ENCODE results near the gene PSME3IP1.
"Not testable (repeated sequence)": the region's sequence is repeated elsewhere in the genome, so short reads cannot be mapped to it uniquely, and the experiment has no call there.

The PSME3IP1 gene

DNA sequence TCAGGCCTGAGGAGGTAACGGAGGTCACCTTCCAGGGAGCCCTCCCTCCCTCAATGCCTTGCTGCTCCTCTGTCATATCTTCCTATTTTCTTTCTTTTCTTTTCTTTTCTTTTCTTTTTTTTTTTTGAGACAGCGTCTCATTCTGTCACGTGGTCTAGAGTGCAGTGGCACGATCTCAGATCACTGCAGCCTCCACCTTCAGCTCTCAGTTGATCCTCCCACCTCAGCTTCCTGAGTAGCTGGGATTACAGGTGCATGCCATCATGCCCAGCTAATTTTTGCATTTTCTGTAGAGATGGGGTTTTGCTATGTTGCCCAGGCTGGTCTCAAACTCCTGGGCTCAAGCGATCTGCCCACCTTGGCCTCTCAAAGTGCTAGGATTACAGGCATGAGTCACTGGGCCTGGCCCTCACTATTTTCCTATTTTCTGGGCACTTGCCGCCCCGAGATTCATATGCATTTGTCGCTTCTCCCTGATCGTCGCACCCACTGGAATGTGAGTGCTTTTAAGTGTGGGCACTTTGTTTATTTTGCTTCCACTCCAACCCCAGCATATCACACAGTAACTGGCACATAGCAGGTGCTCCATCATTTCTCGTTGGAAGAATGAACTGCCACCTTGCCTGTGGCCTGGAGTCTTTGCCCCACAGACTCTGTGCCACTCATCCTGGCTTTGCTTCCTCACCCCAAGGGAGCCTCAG lies 61.7 kb downstream of the PSME3IP1 start:
- no peak for DNase-seq (ENCODE audit: low spot score)

DNA sequence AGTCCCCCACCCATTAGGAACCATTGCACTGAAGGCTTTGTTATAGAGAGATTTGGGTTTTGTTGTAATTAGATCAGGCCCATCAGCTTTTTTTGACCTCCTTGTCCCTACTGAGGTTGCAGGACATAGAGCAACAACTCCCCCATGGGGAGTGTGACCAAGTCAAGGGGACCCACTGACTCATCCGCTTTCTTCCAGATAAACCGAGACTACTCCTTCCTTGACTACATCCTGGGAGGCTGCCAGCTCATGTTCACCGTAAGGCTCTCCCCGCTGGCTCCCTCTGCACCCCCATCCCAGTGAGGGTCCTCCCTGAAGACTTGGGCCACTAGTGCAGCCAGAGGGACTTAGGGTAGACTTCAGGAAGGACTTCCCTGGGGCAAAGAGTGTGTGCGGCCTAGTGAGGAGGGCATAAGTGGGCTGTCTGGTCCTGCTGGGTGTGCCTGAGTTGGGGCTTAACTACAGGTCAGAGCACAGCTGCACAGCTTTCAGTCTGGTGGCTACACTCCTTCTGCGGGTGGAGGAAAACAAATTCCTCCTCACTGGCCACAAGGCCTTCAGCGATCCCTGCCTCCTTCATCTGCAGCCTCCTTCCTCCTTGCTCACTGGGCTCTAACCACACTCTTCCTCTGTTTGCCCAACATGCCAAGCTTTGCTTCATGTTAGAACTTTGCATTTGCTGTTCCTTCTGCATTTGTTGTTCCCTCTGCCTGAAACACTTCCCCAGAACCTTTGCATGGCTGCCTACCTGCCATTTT lies 62.4 kb downstream of the PSME3IP1 start:
- no peak for DNase-seq (ENCODE audit: low spot score)

DNA sequence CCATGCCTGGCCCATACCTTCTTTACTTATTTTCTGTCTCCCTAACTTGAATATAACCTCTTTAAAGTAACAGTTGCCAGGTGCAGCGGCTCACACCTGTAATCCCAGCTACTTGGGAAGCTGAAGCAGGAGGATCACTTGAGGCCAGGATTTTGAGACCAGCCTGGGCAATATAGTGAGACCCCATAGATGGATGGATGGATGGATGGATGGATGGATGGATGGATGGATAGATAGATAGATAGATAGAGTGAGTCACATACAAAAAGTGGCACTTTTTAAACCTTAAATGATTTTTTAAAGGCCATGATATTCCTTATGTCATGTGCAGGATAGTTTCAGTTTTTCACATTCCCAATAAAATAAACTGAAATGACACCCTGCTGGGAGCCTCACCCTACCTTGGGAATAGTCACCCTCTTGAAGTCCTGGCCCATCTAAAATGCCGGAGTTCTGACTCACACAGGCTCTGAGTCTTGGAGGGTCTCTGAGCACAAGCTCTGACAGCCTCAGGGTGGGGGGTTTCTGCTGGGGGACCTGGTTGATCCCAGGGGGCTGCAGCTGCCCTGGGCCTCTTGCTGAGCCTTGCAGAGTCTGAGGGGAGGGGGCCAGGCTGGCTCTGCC lies 67.3 kb downstream of the PSME3IP1 start:
- DNase-seq (ENCODE audit: low spot score): no peak

DNA sequence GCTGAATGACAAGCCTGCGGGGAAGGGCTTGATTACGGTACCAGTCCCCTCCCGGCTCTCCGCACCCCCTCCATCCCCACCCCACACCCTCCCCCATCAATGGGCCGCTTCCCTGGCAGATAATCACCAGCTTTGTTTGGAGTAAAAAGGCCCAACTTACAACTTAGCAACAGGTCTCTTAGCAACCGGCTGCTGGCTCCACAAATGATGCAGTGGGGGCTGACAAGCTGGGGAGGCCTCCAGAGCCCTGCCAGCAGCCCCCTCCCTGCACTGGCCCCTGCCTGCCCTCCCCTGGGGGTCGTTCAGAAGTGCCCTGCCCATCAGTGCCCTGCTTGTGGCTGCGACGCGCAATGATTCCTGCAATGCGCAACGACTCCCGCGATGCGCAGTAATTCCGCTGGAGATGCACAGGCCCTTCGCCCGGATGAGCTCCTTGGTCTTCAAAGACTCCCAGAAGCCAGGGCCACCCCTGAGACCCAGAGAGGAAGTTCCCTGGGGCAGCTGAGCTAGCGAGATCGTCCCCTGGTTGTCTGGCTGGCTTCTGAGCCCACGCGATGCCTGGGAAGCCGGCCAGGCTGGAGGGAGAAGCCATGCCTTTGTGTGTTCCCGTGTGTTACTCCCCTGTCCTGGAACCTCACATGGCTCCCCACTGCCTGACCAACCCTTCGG lies 70.2 kb downstream of the PSME3IP1 start:
- no peak for DNase-seq (ENCODE audit: low spot score)

DNA sequence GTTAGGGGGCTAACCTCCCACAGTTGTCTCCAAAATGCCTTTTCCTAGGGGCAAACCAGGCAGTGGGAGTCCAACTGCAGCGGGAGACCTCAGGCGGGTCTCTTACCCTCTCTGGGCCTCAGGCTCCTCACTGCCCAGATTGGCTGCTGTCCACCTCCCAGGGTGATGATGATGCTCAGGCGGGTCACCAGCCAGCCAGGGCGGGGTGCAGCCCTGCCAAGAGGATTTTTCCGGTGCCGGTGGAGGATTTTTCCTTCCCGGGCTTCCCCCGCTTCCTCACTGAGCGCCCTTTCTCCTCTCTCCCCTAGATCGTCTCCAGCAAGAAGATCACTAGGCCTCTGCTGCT lies 70.7 kb downstream of the PSME3IP1 start:
- DNase-seq (ENCODE audit: low spot score): no peak

DNA sequence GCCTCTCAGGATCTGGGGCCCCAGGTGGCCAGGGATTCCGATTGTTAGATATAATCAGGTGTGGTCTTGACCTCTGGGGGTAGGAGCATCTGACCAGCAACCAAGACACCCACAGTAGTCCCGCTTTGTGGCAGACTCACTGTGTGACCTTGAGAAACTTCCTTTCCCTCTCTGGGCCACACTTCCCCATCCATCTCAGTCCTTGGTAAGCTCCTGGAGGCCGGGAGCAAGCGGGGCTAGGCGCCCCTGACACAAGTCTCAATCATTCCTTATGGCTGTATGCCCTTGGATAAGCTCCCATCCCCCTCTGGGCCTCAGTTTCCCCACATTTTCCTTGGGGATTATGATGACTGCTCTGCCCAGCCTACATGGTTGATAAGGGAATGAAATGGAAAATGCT lies 72.2 kb downstream of the PSME3IP1 start:
- DNase-seq (ENCODE audit: low spot score): no peak

DNA sequence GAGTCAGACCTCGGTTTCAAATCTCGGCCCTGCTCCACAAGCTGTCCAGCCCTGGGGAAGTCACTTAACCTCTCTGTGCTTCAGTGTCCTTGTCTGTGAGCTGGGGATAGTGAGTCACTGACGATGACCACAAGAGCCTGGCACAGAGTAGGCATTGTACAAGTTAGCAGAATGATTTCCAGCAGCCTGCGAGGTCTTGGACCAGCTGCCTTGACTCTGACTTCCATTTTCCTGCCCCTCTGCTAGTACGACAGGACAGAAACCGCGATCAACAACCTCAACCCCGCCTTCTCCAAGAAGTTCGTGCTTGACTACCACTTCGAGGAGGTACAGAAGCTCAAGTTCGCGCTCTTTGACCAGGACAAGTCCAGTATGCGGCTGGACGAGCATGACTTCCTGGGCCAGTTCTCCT lies 72.8 kb downstream of the PSME3IP1 start:
- DNase-seq (ENCODE audit: low spot score): no peak

DNA sequence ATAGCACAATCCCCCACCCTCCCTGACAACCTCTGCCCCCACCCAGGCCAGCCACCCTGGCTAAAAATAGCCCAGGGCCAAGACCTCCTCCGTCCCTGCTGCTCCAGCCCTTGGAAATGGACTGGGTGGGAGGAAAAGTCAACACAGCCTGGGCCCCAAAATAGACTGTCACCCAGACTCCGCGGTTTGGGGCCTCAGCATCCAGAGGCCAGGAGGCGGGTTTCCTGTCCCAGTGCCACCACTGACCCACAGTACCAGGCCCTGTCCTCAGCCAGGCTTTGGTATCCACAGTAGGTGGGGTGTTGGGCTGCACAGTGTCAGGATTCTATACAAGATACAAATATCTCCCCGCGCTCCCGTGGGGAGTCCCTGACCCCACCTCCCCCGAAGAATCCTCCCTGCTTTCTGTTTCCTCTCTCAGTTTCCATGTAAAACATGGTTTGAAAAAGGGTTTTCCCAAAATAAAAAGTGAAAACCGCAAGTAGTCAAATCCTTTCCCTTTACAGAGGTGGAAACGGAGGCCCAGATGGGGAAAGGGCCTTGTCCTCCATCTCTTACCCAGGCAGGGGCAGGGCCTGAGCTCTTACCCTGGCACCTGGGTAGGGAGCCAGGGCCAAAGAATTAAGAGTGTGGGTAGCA lies 73.3 kb downstream of the PSME3IP1 start:
- no peak for DNase-seq (ENCODE audit: low spot score)

DNA sequence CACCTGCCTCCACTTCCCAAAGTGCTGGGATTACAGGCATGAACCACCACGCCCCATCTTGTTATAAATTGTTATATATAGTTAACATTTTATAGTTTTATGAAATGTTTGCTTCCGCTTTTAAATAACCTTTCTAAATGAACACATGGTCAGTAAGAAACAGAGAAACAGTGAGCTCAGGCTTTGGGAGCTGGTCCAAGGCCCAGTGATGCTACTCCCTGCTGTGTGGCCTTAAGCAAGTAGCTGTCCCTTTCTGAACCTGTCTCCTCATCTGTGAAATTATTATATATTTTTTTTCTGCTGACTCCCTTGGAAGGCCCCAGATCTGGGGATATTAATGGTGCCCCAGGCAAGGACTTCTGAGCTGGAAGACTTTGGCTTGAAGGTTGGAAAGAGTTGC lies 74.4 kb downstream of the PSME3IP1 start:
- no peak for DNase-seq (ENCODE audit: low spot score)

DNA sequence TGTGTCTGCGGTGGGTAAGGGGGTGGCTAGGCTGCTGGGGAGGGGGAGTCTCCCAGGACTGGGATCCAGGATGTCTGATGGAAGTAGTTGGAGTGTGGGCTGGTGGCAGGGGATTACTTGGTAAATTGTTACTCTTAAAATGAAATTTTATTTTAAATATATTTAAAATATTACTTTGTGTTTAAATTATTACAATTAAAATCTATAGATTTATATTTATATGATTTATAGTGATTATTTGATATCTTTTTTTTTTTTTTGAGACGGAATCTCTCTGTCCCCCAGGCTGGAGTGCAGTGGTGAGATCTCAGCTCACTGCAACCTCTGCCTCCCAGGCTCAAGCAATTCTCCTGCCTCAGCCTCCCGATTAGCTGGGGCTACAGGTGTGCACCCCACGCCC lies 74.9 kb downstream of the PSME3IP1 start:
- no peak for DNase-seq (ENCODE audit: low spot score)

DNA sequence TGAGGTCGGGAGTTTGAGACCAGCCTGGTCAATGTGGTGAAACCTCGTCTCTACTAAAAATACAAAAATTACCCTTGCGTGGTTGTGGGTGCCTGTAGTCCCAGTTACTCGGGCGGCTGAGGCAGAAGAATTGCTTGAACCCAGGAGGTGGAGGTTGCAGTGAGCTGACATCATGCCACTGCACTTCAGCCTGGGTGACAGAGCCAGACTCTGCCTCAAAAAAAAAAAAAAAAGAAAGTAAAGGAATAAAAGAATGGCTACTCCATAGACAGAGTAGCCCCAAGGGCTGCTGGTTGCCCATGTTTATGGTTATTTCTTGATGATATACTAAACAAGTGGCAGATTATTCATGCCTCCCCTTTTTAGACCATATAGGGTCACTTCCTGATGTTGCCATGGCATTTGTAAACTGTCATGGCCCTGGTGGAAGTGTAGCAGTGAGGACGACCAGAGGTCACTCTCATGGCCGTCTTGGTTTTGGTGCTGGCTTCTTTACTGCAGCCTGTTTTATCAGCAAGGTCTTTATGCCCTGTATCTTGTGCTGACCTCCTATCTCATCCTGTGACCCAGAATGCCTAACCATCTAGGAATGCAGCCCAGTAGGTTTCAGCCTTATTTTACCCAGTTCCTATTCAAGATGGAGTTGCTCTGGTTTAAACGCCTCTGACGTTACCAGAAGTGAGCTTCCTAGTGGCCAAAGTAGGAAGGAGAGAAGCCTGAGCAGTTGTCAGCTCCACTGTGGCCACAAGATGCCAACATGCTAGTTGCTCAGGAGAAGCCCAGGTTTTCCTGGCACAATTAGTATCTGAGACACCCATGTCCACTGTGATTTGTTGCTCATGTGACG lies 76.4 kb downstream of the PSME3IP1 start:
- DNase-seq (ENCODE audit: low spot score): not testable (repeated sequence)

DNA sequence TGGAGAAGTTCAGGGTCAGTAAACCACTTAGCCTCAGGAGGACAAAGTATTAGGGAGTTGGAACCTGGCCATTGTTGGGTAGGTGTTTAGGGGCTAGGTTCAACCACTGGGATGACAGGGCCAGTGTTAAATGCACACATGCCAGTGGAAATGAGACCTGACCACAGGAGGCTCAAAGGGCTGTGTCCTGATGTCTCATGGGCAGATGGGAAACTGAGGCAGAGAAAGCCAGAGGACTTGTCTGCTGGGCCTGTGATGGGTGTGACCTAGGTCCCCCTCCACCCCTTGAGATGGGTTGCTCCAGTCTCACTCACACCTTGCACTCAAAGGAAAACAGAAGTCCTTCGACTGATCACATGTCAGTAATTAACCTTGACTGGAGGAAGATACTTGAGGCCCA lies 77.4 kb downstream of the PSME3IP1 start:
- no peak for DNase-seq (ENCODE audit: low spot score)

DNA sequence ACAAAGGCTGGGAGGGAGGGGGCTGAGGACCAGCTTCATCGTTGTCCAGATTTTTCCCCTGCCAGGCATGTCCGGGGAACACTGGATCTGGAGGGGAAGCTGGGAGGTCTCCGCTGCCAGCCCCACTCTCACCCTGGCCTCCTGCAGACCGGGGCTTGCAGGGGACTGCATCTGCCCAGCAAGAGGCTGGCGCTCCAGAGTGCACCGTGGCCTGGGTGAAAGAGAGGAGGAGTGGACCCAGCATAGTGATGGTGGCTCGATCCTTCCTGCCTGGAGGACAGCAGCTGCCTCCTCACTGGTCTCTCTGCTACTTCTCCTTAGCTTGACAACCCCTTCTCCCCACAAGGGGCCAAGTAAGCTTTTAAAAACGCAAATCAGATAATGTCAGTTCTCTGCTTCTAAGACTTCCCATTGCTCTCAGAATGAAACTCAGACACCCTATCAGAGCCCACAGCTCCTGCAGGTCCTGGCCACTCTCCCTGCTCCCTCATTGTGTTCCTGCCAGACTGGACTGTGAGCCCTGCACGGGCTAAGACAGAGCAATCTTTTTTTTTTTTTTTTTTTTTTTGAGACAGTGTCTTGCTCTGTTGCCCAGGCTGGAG lies 78.4 kb downstream of the PSME3IP1 start:
- no peak for DNase-seq (ENCODE audit: low spot score)

DNA sequence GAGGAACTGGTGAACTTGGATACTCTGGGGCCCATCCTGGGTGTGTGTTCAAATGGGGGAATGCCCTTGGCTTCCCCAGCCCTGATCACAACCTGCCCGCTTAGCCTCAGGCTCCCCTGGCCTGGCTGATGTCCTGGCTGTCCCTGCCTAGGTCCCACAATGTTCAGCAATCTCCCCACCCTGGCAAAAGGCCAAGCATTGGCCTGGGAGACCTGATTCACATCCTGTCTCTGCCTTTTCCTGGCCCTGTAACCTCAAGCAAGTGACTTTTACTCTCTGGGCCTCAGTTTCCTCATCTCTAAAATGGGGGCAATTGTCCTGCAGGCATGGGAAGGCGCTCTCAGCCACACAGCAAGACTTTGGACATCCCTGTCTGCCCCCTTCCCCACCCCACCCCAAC lies 79.1 kb downstream of the PSME3IP1 start:
- no peak for DNase-seq (ENCODE audit: low spot score)

DNA sequence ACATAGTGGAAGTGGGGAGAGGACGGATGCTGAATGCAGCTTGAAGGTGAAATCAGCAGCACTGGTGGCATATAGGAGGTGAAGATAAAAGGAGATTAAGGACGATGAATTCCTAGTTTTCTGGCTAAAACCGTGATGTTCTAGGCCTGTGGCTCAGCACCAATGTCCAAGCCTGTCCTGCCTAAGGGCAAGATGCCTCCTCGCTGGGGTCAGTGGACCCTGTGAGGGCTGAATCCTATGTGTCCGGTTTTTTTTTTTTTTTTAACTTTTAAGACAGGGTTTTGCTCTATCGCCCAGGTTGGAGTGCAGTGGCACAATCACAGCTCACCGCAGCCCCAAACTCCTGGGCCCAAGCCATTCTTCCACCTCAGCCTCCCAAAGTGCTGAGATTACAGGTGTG lies 80.7 kb downstream of the PSME3IP1 start:
- DNase-seq (ENCODE audit: low spot score): no peak

DNA sequence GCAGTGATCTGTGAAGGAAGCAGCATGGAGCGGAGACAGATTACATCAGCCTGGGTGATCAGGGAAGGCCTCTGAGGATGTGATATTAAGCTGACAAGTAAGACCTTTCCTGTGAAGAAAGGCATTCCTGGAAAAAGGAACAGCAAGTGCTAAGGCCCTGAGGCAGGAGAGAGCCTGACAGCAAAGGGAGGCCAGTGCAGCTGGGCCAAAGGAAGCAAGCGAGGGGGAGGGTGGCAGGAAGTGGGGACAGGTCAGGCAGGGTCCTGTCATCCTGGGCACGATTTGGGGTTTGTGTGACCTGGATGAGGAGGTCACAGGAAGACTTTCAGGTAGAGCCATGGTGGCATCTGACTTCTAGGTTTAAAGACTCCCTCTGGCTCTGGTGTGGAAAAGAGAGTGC lies 81.1 kb downstream of the PSME3IP1 start:
- DNase-seq (ENCODE audit: low spot score): no peak

DNA sequence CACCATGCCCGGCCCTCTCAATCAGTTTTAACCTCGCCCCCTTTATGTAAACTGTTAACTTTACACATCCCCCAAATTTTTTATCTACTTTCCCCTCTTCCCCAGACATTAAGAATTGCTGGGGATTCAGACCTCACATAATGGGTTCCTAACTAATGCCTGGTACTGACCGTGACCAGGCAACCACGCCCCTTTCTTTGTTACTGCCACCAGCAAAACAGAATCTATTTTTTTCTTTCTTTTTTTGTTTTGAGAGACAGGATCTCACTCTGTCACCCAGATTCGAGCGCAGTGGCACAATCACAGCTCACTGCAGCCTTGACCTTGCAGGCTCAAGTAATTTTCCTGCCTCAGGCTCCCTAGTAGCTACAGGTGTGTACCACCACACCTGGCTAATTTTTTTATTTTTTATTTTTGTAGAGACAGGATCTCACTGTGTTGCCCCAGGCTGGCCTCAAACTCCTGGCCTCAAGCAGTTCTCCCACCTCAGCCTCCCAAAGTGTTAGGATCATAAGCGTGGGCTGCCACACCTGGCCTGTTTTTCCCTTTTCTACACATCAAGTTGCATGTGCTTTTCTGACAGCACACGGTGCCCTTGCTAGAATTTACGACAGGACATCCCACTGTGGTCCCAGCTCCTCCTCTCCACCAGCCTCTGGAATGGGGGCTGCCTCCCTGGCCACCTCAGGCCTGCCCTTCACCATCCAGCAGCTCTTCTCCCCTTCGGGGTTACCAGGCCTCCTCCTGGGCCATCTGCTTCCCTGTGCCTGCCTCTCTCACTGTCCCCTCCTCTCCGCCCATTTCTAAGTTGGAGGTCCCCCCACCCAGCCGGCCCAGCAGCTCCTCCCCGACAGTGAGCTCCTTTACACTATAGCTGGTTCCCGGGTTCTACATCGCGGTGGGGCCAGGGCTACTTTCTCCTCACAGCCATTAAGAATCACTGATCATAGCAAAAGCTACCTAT lies 82.7 kb downstream of the PSME3IP1 start:
- DNase-seq (ENCODE audit: low spot score): no peak
